NCI-H2227 (cell line): ENCODE measurements around the gene TAS1R2.
"Not testable (repeated sequence)": the region's sequence is repeated elsewhere in the genome, so short reads cannot be mapped to it uniquely, and the experiment has no call there.

Experiments
- DNase-seq: peaks from one replicate; lab custom pipeline; 2025; ENCODE audit not compliant: unreplicated experiment; lab: John Stamatoyannopoulos, UW

TAS1R2 gene

DNA sequence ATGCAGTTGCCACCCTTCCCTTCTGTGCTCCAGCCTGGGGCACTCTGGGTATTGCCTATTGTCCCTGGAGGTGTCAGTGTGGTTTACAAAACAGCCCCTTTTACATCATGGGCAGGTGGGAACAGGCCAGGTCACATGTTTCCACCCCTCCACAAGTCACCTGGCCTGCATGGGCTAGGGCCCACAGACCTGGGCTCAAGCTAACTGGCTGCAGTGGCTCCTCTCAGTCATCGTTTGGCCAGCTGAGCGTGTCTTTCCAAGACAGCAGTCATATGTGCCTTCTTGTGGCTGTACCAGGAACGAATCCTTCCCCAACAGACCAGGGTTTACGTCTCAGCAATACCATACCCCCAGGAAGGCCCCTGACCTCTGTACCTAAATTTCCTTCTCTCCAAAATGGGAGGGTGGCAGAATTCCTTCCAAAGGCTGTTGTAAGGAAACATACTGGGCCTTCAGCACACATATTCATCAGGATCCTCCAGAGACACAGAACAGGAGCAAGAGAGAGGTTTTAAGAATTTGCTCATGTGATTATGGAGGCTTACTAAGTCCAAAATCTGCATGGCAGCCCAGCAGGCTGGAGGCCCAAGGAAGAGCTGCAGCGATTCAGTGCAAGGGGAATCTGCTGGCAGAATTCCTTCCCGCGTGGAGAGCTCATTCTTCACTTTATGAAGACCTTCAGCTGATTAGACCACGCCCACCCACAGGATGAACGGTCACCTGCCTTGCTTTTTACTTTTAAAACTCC, 10.6 kb upstream of the TAS1R2 start:
- no peak for DNase-seq

DNA sequence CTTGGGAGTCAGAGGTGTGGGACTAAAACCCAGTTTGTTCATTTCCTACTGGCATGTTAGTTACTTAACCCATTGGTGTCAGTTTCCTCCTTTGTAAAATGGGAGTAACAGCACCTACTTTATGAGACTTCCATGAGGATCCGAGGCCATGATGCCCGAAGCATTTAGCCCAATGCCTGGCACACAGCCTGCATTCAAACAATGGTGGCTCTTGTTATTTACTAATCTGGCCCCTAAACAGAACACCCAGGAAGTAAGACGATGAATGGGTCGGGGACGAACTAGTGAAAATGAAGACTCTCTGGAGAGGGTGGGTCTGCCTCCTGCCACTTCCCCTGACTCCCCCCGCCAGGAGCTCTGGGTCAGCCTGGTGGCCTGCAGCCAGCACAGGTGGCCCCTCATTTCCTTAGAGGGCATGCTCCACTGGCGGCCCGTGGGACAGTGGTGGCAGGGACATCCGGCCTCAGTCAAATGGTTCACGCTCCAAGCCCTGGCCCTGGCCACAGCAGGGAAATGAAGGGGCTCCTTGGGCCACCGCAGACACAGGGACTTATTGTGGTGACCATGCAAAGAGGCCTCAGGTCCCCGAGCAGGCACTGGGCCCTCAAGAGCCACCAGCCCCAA, 9.5 kb upstream of the TAS1R2 start:
- DNase-seq: no peak

DNA sequence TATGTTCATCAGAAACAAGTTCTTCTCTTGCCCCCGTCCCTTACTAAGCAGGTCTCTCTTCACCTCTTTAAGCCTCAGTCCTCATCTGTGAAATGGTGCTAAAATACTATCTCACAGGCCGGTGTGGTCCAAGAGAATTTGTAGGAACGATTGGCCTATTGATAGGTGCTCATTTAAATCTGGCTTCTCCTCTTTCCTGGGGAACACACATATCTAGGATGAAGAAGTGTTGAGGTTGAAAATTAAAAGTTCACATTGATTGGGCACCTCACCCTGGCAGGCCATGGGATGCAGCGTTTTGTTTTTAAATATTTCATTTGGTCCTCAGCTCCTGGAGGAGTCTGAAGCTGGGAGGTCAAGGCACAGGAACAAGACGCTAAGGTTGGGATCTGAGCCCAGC, 8.9 kb upstream of the TAS1R2 start:
- DNase-seq: no peak

DNA sequence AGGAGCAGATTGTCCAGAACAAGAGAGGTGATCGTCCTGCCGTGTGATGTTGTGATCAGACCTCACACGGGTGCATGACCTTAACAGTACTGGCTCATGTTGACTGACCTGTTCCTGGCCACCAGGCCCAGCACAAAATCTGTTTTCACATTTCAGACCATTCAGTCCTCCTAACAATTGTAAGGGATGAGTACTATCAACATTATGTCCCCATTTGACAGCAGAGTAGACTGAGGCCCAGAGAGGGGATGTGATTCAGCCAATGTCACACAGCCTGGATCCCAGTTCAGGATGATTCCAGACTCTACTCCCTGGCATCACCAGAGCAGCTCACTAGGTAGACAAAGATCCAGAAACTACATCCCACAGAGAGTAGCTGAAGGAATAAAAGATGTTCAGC, 7.4 kb upstream of the TAS1R2 start:
- no peak for DNase-seq

DNA sequence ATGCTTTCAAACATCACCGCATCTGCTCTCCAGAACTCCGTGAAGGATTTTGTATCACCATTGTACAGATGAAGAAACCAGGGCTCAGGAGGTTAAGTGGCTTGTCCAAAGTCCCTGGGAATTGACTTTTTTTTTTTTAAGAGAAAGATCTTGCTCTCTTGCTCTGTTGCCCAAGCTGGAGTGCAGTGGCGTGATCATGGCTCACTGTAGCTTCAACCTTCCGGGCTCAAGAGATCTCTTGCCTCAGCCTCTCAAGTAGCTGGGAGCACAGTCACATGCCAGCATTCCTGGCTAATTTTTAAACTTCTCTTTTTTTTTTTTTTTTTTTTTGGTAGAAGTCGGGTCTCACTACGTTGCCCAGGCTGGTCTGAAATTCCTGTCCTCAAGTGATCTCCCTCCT, 6.9 kb upstream of the TAS1R2 start:
- no peak for DNase-seq

DNA sequence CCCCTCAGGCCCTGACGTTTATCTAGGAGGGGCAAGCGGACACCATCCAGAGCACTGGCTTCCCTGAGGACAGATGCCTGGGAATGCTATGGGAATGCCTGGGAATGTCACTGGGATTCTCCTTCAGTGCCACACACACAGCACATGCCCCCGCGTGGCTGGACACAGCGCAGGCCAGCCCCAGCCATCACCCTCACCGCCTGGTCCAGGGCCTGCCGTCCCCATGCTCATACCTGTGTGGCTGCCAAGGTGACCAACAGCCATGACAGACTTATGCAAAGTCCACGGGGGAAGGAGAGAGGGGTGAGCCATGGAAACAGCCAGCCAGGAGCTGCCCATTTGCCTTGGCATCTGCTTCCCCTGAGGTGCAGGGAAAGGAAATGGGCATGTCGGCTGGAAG, 5.7 kb upstream of the TAS1R2 start:
- DNase-seq: no peak

DNA sequence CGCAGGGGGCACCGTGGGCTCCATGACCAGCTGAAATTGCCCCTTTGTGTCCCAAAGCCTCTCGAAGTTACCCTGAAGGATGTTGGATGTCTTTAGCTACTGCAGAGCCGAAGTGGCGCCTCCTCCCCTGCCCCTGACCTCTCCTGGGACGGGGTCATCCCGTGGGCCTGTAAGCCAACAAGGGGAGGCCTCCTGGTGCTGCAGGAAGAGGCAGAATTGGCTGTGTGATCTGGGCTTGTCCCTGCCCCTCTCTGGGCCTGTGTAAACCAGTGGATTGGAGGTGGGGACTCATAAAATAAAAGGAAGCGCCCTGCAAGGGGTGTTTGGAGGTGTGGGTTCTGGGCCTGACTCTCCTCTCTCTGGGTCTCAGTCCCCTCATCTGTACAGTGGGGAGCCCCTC, 2.1 kb upstream of the TAS1R2 start:
- DNase-seq: no peak

DNA sequence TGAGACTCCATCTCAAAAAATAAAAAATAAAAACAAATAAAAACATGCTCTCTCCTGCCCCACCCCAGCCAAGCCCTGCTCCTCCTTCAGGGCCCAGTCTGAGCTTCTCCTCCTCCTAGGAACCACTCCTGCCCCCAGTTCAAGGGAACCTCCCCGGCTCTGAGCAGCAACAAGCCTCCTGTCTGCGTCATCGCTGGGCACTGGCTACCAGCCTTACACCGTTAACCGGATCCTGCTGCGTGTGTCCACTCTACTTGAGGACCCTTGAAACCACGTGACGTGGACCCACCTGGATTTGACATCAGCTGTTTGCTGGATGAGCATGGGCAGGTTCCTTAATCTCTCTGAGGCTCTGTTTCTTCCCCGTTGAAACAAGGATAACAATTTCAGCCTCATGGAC, 1.6 kb upstream of the TAS1R2 start:
- no peak for DNase-seq

DNA sequence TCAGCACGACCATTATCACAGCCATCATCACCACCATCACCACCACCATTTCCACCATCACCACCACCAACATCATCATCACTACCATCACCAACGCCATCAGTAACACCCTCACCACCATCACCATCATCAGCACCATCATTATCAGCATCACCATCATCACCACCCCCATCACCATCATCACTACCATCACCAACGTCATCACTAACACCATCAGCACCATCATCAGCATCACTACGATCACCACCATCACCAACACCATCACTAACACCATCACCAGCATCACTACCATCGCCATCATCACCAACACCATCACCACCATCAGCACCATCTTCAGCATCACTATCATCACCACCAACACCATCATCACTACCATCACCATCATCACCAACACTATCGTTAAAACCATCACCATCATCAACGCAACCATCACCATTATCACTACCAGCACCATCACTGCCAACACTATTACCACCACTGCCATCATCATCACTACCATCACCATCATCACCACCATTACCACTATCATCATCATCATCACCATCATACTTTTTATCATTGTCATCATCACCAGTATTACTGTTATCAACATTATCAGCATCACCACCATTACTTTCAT, 1.3 kb downstream of the TAS1R2 start:
- DNase-seq: no peak

DNA sequence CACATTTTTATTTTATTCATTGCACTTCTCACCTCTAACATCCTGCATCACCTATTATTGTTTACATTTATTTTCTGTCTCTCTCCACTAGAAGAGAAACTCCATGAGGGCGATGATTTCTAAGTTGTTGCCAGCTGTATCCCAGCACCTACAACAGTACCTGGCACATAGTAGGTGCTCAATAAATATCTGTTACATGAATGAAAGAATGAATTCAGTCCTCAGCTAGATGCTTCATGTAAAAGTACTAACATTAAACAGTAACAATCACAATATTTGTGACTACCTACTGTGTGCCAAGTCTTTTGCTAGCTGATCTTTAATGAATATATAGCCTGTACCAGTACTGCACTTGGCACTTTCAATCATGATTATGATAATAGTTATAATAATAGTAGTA, 3.0 kb downstream of the TAS1R2 start:
- no peak for DNase-seq

DNA sequence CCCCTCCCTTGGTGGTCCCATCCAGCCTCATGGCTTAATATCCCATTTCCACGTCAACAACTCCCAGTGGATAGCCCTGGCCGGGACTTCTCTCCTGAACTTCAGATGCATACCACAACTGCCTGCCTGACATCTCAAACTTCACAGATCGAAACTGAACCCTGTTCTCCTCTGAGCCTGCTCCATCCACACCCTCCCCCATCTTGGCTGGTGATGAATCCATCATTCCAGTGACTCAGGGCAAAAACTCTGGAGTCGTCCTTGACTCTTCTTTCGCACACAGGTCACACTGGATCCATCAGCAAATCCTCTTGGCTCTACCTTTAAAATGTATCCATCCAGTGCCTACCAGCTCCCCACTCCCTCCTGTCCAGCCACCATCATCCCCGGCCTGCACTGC, 3.9 kb downstream of the TAS1R2 start:
- no peak for DNase-seq

DNA sequence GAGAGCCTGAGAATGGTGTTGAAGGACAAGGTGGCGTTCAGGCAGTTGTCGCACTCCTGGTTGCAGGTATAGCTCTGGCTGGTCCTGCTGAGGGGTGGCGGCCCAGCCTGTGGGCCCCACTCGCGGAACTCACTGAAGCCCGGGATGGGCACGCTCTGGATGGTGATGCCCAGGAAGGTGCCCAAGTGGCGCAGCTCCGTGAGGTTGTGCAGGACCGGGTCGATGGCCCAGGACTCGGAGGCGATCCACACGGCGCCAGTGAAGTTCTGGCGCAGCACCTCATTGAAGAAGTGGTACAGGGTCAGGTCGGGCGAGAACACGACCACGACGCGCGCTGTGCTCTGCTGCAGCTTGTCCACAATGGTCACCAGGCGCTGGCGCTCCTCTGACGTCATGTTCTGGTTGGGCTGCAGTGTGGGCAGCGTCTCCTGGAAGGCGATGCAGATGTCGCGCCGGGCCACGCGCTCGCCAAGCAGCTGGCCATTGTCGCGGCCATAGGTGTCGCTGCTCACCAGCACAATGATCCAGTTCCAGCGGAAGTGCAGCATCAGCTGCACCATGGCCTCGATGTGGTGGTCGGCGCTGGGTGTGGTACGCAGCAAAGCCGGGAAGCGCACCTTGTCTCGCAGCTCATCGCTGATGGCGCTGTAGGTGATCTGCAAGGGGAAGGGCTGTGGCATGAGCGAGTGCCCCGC, 5.0 kb downstream of the TAS1R2 start:
- DNase-seq: no peak

DNA sequence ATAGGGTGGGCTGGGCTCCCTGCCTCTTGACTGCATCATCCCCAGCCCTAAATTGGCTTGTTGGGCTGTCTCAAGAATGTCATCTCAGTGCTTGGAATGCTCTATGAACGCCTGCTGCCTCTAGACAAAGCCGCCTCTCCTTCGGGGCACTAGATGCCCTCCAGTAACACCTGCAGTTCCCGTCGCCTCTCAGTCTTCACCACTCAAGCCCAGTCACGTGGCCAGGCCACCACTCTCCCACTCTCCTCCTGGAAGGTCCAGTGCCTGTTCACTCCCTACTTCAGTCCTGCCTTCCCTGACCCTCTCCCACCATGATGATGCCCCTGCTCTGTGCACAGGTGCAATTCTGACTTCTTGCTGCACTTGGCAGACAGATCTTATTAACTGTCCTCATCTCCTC, 7.0 kb downstream of the TAS1R2 start:
- no peak for DNase-seq

DNA sequence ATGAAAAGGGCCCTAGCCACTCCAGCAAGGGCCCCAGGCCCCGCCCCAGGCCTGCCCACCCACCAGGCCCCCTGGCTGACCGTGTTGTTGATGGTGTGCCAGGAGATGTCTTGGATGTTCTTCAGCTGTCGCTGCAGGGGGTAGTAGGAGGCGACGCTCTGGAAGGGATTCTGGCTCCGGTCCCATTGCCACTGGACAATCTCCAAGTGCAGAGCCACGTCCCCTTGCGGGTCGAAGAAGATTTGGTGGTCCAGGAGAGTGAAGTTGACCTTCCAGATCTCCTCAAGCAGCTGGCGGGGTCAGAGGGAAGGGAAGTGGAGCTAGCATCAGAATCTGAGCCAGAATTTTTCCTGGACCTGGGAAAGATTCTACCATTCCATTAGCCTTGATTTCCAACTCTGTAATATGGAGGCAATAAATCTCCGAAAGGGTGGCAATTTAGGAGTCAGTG, 10.2 kb downstream of the TAS1R2 start:
- DNase-seq: no peak

DNA sequence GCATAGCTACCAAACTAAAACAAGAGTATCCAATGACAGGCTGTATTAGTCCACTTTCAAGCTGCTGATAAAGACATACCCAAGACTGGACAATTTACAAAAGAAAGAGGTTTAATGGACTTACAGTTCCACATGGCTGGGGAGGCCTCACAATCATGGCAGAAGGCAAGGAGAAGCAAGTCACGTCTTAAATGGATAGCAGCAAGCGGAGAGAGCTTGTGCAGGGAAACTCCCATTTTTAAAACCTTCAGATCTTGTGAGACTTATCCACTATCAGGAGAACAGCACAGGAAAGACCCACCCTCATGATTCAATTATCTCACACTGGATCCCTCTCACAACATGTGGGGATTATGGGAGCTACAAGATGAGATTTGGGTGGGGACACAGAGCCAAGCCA, 11.7 kb downstream of the TAS1R2 start:
- not testable (repeated sequence) for DNase-seq

DNA sequence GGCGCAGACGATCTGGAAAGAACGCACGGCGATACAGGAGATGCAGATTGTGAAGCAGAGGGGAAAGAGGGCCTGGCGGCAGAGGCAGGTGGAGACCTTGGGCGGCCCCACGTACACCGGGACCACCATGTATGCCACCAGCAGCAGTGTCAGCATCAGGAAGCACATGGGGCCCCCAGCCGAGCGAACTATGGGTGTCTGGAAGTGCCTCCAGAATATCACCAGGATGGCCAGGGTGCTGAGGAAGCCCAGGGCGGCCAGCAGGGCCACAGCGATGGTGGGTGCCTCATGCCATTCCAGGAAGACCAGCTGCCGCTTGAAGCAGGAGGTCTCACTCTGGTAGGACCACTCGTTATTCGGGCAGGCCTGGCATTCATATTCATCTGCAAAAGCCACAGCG, 19.3 kb downstream of the TAS1R2 start:
- no peak for DNase-seq

DNA sequence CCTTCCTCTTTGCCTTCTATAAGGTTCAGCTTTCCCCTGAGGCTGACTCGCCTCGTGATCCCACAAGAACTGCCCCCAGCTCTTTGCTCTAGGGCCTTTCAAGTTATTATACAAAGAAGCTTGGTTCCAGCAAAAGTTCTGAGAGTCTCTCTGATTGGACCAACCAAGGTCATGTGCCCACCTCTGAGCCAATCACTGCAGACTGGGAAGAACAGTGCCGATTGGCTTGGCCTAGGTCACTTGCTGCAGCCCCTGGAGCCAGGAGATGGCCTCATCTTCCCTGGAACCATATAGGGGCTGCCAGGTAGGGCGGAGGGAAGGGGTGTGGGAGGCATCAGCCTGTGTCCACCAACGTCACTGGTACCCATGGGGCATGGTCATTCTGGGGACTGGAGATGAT, 22.8 kb downstream of the TAS1R2 start:
- DNase-seq: no peak

DNA sequence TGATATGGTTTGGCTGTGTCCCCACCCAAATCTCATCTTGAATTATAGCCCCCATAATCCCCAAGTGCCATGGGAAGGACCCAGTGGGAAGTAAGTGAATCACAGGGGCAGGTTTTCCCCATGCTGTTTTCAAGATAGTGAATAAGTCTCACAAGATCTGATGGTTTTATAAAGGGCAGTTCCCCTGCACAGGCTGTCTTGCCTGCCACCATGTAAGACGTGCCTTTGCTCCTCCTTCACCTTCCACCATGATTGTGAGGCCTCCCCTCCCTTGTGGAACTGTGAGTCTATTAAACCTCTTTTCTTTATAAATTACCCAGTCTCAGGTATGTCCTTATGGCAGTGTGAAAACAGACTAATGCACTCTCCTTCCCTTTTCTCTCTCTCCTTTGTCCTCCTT, 27.1 kb downstream of the TAS1R2 start:
- DNase-seq: not testable (repeated sequence)

DNA sequence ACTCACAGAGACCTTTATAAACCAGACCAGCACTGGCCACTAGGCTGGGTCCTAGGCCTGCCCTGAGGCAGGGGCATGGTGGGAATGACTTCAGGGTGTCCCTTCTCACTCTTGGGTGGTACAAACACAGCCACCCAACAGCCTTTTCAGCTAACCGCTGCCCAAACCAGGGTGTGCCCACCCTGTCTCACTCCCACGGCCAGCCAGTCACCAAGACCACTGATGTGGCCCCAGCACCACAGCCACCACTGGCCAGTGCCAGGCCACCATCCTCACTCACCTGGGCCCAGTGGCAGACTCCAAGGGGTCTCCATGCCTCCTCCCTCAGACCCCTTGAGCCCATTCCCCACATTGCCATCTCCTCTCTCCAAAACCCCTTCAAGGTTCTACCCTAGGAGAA, 27.8 kb downstream of the TAS1R2 start:
- no peak for DNase-seq

DNA sequence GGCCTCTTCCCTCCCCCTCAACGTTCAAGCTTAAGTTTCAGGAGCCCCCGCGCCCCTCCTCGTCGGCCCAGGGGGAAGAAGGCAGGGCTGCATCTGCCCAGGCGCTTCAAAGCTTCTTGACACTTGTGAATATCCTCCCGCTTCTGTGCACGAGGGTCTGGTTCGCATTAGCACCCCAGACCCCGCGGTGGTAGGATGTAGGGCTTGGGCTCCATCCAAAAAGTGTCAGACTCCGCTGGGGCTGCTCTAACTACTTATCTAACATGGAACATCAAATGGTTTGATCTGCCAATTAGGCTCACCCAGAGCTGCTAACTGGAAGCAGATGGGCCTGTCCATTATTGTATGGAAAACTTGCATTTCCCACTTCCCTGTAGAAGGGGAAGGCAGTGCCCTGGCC, 28.9 kb downstream of the TAS1R2 start:
- DNase-seq: no peak

DNA sequence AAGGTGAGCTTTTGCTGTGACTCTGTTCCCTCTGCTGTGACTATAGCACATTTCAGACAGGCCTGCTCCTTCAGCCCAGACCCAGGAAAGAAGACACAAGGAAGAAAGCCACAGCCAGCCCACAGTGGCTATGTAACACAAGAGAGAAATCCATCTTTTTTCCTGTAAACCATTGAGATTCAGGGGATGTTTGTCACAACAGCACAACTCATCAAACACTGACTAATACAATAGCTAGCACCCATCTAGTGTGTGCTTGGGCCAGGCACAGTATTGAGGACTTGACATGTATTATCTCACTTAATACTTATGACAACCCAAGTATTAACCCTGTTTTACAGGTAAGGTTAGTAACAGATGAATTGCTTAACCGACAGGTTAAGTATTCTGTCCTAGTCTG, 29.8 kb downstream of the TAS1R2 start:
- DNase-seq: no peak

DNA sequence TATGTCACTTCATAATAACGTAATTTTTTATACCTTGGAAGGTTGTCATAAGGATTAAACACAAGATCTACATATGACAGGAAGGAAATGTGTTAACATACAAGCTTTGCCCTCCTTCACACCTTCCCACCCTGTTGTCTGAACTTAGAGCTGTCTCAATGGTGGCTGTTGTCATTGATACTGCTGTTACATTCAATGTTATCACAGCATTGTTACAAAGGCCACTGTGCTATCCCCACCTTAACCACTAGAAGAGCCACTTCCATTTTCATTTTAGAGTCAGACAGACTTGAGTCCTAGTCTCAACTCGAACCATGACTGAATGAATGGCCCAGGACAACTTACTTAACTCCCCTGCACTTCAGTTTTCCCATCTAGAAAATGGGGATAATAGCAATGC, 31.2 kb downstream of the TAS1R2 start:
- no peak for DNase-seq
